Natural killer cell (primary cell): ENCODE data around the gene MAN1A2. TPM values are rescaled to one million over a fixed set of nuclear protein-coding genes. Genes with fewer than 3 reads are reported as not detected.

Source experiments
- ATAC-seq, 3 donors: fragments of 150-1000 bp in 2 of 3; fragments of 200-7000 bp in 1 of 3; cut with Tn5 transposase; 1 replicate in 1 of 3; 2 replicates in 2 of 3; pipeline ENCODE4 v1.10.0; 2021; ENCODE audit warnings: mild to moderate bottlenecking in 2 of 3, moderate library complexity in 2 of 3
- DNase-seq, 2 donors: peaks; one replicate each; pipeline versions ENCODE4 v3.0.0 to v3.0.0-alpha.2; 2013 to 2021; ENCODE audit warnings: mixed read lengths in 1 of 2
- H3K27ac ChIP-seq: one replicate; pipeline ENCODE4 v1.5.1; 2013; ENCODE audit warnings: mild to moderate bottlenecking, low read length
- H3K27me3 ChIP-seq: one replicate; pipeline ENCODE4 v1.6.1; 2013; ENCODE audit warnings: low read length; ENCODE audit not compliant: control insufficient read depth, insufficient read depth
- H3K36me3 ChIP-seq: one replicate; pipeline ENCODE4 v1.6.1; 2013; ENCODE audit warnings: low read length; ENCODE audit not compliant: control insufficient read depth, insufficient read depth
- H3K4me1 ChIP-seq: one replicate; pipeline ENCODE4 v1.6.1; 2013; ENCODE audit warnings: low read length; ENCODE audit not compliant: control insufficient read depth, insufficient read depth
- H3K4me3 ChIP-seq: one replicate; pipeline ENCODE4 v1.5.1; 2013; ENCODE audit warnings: low read length
- H3K9me3 ChIP-seq: one replicate; pipeline ENCODE4 v1.6.1; 2013; ENCODE audit warnings: low read length; ENCODE audit not compliant: control insufficient read depth, insufficient read depth
- H3K27ac Mint-ChIP-seq, 2 donors: one replicate each; pipeline ENCODE4 v1.8.0; 2022; ENCODE audit warnings: mild to moderate bottlenecking in 2 of 2, mixed read lengths in 2 of 2, moderate library complexity in 1 of 2
- H3K27me3 Mint-ChIP-seq, 2 donors: one replicate each; pipeline ENCODE4 v1.8.0; 2022; ENCODE audit warnings: low read depth in 2 of 2, mixed read lengths in 2 of 2
- H3K36me3 Mint-ChIP-seq: one replicate; pipeline ENCODE4 v1.8.0; 2022; ENCODE audit warnings: mixed read lengths
- H3K4me1 Mint-ChIP-seq, 2 donors: one replicate each; pipeline ENCODE4 v1.8.0; 2022; ENCODE audit warnings: mixed read lengths in 2 of 2
- H3K4me3 Mint-ChIP-seq: one replicate; pipeline ENCODE4 v1.8.0; 2022; ENCODE audit warnings: mild to moderate bottlenecking, moderate library complexity, mixed read lengths
- H3K9me3 Mint-ChIP-seq, 2 donors: one replicate each; pipeline ENCODE4 v1.8.0; 2022; ENCODE audit warnings: mixed read lengths in 2 of 2
- WGBS: methylation state at CpG from one replicate; pipeline ENCODE4 v1.1.7; 2013; ENCODE audit warnings: missing lambda C conversion rate; ENCODE audit not compliant: insufficient coverage; 5-methylcytosine and 5-hydroxymethylcytosine counted together
- intact Hi-C: fragments of 100-400 bp; cut with micrococcal nuclease; formaldehyde crosslinking; loops from one replicate; pipeline ENCODE4 v1.14.2; 2022
- total RNA-seq, 4 donors: library from RNA; stranded (reverse); fragments of 120-200 nt in 1 of 4; gene quantifications; one replicate each; pipeline versions ENCODE4 v1.2.3 to v1.2.4, GENCODE V29; 2013 to 2022
- TF ChIP-seq, protein P1 (sequence below): fragments of 200-600 bp; IDR thresholded peaks from one replicate; pipeline ENCODE4 v1.8.0; 2022; ENCODE audit warnings: antibody characterized with exemption

Gene MAN1A2
- total RNA-seq, 3 donors from 2014 or later (not counting 1 experiment from before 2014, with no cell fraction given): 75.5 to 90.0 (median 87.1) TPM

DNA sequence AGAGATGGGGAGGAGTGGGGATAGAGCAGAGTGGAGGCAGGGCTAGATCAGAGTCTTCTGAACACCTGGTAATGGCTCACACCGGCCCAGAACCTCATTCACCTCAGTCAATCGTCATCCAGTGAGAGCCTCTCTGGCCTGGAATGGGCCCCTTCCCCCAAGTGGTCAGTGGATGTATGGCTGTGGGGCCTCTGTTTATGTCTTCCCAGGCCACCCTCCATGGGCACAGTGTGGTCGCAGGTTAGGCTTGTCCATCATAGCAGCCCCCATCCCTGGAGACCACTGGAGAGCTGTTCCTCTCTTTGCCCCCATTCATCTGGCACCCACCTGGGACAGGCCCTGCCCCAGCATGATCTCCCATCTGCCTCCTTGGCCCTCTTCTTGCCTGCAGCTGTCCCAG is 209.0 kb downstream of the MAN1A2 start:
- no peak for ATAC-seq
- H3K4me3 Mint-ChIP-seq: no peak overlapping the region
- no peak overlapping the region for H3K27ac ChIP-seq
- peaks cover 0 to 4% of the 10 kb centered on the region in 2 donors for H3K27me3 Mint-ChIP-seq
- no peaks in the 10 kb centered on the region for H3K9me3 Mint-ChIP-seq
- TF ChIP-seq, protein P1, sequence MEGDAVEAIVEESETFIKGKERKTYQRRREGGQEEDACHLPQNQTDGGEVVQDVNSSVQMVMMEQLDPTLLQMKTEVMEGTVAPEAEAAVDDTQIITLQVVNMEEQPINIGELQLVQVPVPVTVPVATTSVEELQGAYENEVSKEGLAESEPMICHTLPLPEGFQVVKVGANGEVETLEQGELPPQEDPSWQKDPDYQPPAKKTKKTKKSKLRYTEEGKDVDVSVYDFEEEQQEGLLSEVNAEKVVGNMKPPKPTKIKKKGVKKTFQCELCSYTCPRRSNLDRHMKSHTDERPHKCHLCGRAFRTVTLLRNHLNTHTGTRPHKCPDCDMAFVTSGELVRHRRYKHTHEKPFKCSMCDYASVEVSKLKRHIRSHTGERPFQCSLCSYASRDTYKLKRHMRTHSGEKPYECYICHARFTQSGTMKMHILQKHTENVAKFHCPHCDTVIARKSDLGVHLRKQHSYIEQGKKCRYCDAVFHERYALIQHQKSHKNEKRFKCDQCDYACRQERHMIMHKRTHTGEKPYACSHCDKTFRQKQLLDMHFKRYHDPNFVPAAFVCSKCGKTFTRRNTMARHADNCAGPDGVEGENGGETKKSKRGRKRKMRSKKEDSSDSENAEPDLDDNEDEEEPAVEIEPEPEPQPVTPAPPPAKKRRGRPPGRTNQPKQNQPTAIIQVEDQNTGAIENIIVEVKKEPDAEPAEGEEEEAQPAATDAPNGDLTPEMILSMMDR: no peak
- no peaks in the 10 kb centered on the region for H3K36me3 ChIP-seq
- DNase-seq: no peak
- no peaks in the 10 kb centered on the region for H3K9me3 ChIP-seq
- H3K27me3 ChIP-seq: no peaks in the 10 kb centered on the region
- no peak overlapping the region for H3K27ac Mint-ChIP-seq
- peaks cover 15% of the 10 kb centered on the region for H3K4me1 ChIP-seq
- H3K4me1 Mint-ChIP-seq: peaks cover 15 to 18% of the 10 kb centered on the region in 2 donors
- WGBS: 88% methylated on average over 3 of the region's 3 CpGs
- H3K36me3 Mint-ChIP-seq: no peaks in the 10 kb centered on the region
- H3K4me3 ChIP-seq: no peak overlapping the region
- intact Hi-C loops: no loop called here

DNA sequence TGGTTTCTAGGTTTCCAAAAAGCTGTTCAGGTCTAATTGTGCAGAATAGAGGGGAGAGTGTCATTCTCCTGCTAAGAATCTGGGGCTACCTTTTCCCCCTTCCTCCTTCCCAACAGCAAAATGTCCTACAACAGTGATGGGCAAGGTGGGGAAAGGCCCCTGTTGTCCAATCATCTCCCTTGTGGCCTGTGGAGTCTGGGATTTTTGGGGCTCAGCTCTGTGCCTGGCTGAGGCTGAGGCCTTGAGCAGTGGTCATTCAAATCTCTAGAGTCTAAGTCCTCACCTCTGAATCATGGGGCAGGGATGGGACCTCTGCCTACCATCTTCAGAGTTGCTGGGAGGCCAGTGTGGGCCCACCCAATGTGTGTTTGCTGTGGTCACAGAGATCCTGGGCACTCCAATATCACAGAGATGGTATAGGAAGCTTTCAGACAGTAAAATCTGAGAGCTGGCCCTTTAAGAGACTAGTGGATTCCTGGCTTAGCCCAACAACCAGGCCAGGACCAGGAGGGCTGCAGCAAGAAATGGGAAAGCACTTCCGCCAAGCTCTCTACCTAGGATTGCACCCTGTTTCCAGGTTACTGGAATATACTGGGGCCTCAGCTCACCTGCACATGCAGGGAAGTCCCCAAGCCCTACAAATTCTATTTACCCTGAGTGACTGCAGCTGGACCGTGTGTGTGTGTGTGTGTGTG is 210.1 kb downstream of the MAN1A2 start:
- peaks cover 12% of the 10 kb centered on the region for H3K4me1 ChIP-seq
- WGBS: 100% methylated on average over 1 of the region's 2 CpGs
- no peaks in the 10 kb centered on the region for H3K9me3 Mint-ChIP-seq
- H3K4me1 Mint-ChIP-seq: peaks cover 7 to 11% of the 10 kb centered on the region in 2 donors
- H3K9me3 ChIP-seq: no peaks in the 10 kb centered on the region
- H3K4me3 ChIP-seq: no peak overlapping the region
- peaks cover 0 to 4% of the 10 kb centered on the region in 2 donors for H3K27me3 Mint-ChIP-seq
- H3K27ac ChIP-seq: no peak overlapping the region
- no peaks in the 10 kb centered on the region for H3K36me3 Mint-ChIP-seq
- ATAC-seq (no peak), DNase-seq (no peak)
- TF ChIP-seq, protein P1: no peak
- no peak overlapping the region for H3K27ac Mint-ChIP-seq
- H3K27me3 ChIP-seq: no peaks in the 10 kb centered on the region
- no peak overlapping the region for H3K4me3 Mint-ChIP-seq
- intact Hi-C loops: no loop called here
- H3K36me3 ChIP-seq: no peaks in the 10 kb centered on the region

- Histone ChIP-seq H3K27me3 (no peaks in the 10 kb centered on the region), H3K4me3 (no peak overlapping the region), H3K4me1 (peaks cover under 1% of the 10 kb centered on the region), H3K36me3 (no peaks in the 10 kb centered on the region), H3K27ac (no peak overlapping the region), H3K9me3 (no peaks in the 10 kb centered on the region)
- H3K9me3 Mint-ChIP-seq: no peaks in the 10 kb centered on the region
- no peak overlapping the region for H3K4me3 Mint-ChIP-seq
- H3K27ac Mint-ChIP-seq: no peak overlapping the region
- H3K27me3 Mint-ChIP-seq: no peaks in the 10 kb centered on the region
- no peak for ATAC-seq
- intact Hi-C loops: no loop called here
- H3K4me1 Mint-ChIP-seq: peaks cover 3% of the 10 kb centered on the region in 2 donors
- H3K36me3 Mint-ChIP-seq: no peaks in the 10 kb centered on the region
- TF ChIP-seq, protein P1: no peak
- no peak for DNase-seq
- 92% methylated on average over 4 of the region's 4 CpGs for WGBS
These were observed 211.2 kb downstream of the MAN1A2 start for GRCh38 chr1:117578466-117578865.

Other genes starting within 250 kb of the MAN1A2 start
- 1 to 10 TPM in 1 of 3 donors, under 1 TPM in 2; 0.33 to 1.2 (median 0.77) TPM for gene TRIM45, start 245.7 kb upstream of the MAN1A2 start, total RNA-seq
- gene VTCN1, start 156.5 kb upstream of the MAN1A2 start, total RNA-seq: not detected
- 100 to 1,000 TPM in 1 of 3 donors, 10 to 100 TPM in 2; 80.6 to 109 (median 90.9) TPM for gene TENT5C, start 238.6 kb downstream of the MAN1A2 start, total RNA-seq